ENCODE measurements around the gene PPP1R1B. TPM values are rescaled to one million over a fixed set of nuclear protein-coding genes. Genes with fewer than 3 reads are reported as not detected.

Gene PPP1R1B
- total RNA-seq, 1 experiment from 2014 or later = not detected

GRCh38 chr17:39664581-39665561 is 38.1 kb downstream of the PPP1R1B start, which contains the start of gene TCAP:
Gene TCAP (plus strand): TSS chr17:39665349. CDS start chr17:39665360, 11 bp downstream.
- no peaks in the 10 kb centered on the region for H3K27me3 ChIP-seq
- H3K4me3 ChIP-seq = no peak within 1 kb of the TSS
- no peak for DNase-seq
- peaks cover 17% of the 10 kb centered on the region for H3K36me3 ChIP-seq
- H3K9me3 ChIP-seq = no peaks in the 10 kb centered on the region

GRCh38 chr17:39665642-39666224 is 39.0 kb downstream of the PPP1R1B start:
- H3K9me3 ChIP-seq = no peaks in the 10 kb centered on the region
- H3K27me3 ChIP-seq = no peaks in the 10 kb centered on the region
- H3K4me3 ChIP-seq = no peak overlapping the region
- H3K36me3 ChIP-seq = peaks cover 11% of the 10 kb centered on the region
- peak; percentile 46 for DNase-seq

- H3K36me3 ChIP-seq = peaks cover 9% of the 10 kb centered on the region
- DNase-seq = peak; percentile 28
- no peaks in the 10 kb centered on the region for H3K27me3 ChIP-seq
- no peak overlapping the region for H3K4me3 ChIP-seq
- no peaks in the 10 kb centered on the region for H3K9me3 ChIP-seq
These were observed 39.5 kb downstream of the PPP1R1B start for GRCh38 chr17:39666231-39666600.

- Histone ChIP-seq H3K4me3 (no peak overlapping the region), H3K36me3 (peaks cover 9% of the 10 kb centered on the region), H3K9me3 (no peaks in the 10 kb centered on the region), H3K27me3 (no peaks in the 10 kb centered on the region)
- DNase-seq = peak; percentile 79
These were observed 40.0 kb downstream of the PPP1R1B start for GRCh38 chr17:39666601-39667261.

GRCh38 chr17:39667262-39667944 is 40.7 kb downstream of the PPP1R1B start:
- H3K4me3 ChIP-seq = no peak overlapping the region
- no peak for DNase-seq
- no peaks in the 10 kb centered on the region for H3K27me3 ChIP-seq
- peaks cover 4% of the 10 kb centered on the region for H3K36me3 ChIP-seq
- no peaks in the 10 kb centered on the region for H3K9me3 ChIP-seq

- Histone ChIP-seq H3K4me3 (no peak within 1 kb of the TSS), H3K27me3 (no peaks in the 10 kb centered on the region), H3K36me3 (no peaks in the 10 kb centered on the region), H3K9me3 (no peaks in the 10 kb centered on the region)
- DNase-seq = peak; percentile 46
These were observed 41.5 kb downstream of the PPP1R1B start, which contains the start of gene PNMT for GRCh38 chr17:39667945-39668924. Gene PNMT (plus strand): TSS chr17:39668453. CDS start chr17:39668476, 23 bp downstream.

GRCh38 chr17:39669897-39670735 is 43.4 kb downstream of the PPP1R1B start:
- H3K4me3 ChIP-seq = no peak overlapping the region
- H3K27me3 ChIP-seq = no peaks in the 10 kb centered on the region
- DNase-seq = no peak
- H3K36me3 ChIP-seq = no peaks in the 10 kb centered on the region
- H3K9me3 ChIP-seq = no peaks in the 10 kb centered on the region

GRCh38 chr17:39670746-39671145 is 44.0 kb downstream of the PPP1R1B start:
- no peak for DNase-seq
- no peaks in the 10 kb centered on the region for H3K36me3 ChIP-seq
- no peaks in the 10 kb centered on the region for H3K9me3 ChIP-seq
- H3K27me3 ChIP-seq = no peaks in the 10 kb centered on the region
- H3K4me3 ChIP-seq = no peak overlapping the region

- Histone ChIP-seq H3K4me3 (no peak overlapping the region), H3K27me3 (no peaks in the 10 kb centered on the region), H3K36me3 (no peaks in the 10 kb centered on the region), H3K9me3 (no peaks in the 10 kb centered on the region)
- peak; percentile 25 for DNase-seq
These were observed 45.1 kb downstream of the PPP1R1B start for GRCh38 chr17:39671651-39672521.

GRCh38 chr17:39672522-39673334 is 46.0 kb downstream of the PPP1R1B start:
- Histone ChIP-seq H3K36me3 (no peaks in the 10 kb centered on the region), H3K27me3 (no peaks in the 10 kb centered on the region), H3K4me3 (no peak overlapping the region), H3K9me3 (no peaks in the 10 kb centered on the region)
- DNase-seq = no peak

- no peaks in the 10 kb centered on the region for H3K9me3 ChIP-seq
- no peak overlapping the region for H3K4me3 ChIP-seq
- no peaks in the 10 kb centered on the region for H3K27me3 ChIP-seq
- H3K36me3 ChIP-seq = no peaks in the 10 kb centered on the region
- DNase-seq = no peak
These were observed 46.8 kb downstream of the PPP1R1B start for GRCh38 chr17:39673335-39674081.

- Histone ChIP-seq H3K36me3 (no peaks in the 10 kb centered on the region), H3K27me3 (no peaks in the 10 kb centered on the region), H3K4me3 (no peak overlapping the region), H3K9me3 (no peaks in the 10 kb centered on the region)
- no peak for DNase-seq
These were observed 47.4 kb downstream of the PPP1R1B start for GRCh38 chr17:39674179-39674578.
